Aorta (tissue), 5 donors: ENCODE results near the gene SCIMP. TPM values are rescaled to one million over a fixed set of nuclear protein-coding genes. Genes with fewer than 3 reads are reported as not detected.

Experiments
- ATAC-seq: fragments of 200-7000 bp; cut with Tn5 transposase; one replicate; pipeline ENCODE4 v1.9.1; 2022; ENCODE audit warnings: moderate library complexity; ENCODE audit not compliant: low FRiP score
- DNase-seq, 2 donors: peaks; one replicate each; pipeline ENCODE4 v3.0.0-alpha.2; 2020
- H3K27ac ChIP-seq, 2 donors: one replicate each; pipeline ENCODE4 v1.5.1; 2013; ENCODE audit warnings: low read length in 2 of 2, mild to moderate bottlenecking in 2 of 2, moderate library complexity in 2 of 2, control low read depth in 1 of 2, inconsistent platforms in 1 of 2, low read depth in 1 of 2
- H3K27me3 ChIP-seq, 2 donors: one replicate each; pipeline ENCODE4 v1.6.1; 2013; ENCODE audit warnings: control low read depth in 1 of 2, low read length in 1 of 2, mild to moderate bottlenecking in 1 of 2, moderate library complexity in 1 of 2; ENCODE audit not compliant: insufficient read depth in 2 of 2, control insufficient read depth in 1 of 2
- H3K36me3 ChIP-seq, 2 donors: one replicate each; pipeline ENCODE4 v1.6.1; 2013; ENCODE audit warnings: control low read depth in 1 of 2, low read length in 1 of 2, mild to moderate bottlenecking in 1 of 2; ENCODE audit not compliant: insufficient read depth in 2 of 2, control insufficient read depth in 1 of 2
- H3K4me1 ChIP-seq, 2 donors: one replicate each; pipeline ENCODE4 v1.6.1; 2013; ENCODE audit warnings: low read length in 2 of 2, control low read depth in 1 of 2, mild to moderate bottlenecking in 1 of 2, moderate library complexity in 1 of 2; ENCODE audit not compliant: insufficient read depth in 2 of 2, control insufficient read depth in 1 of 2
- H3K4me3 ChIP-seq, 2 donors: one replicate each; pipeline ENCODE4 v1.5.1; 2013; ENCODE audit warnings: low read length in 2 of 2, control low read depth in 1 of 2, mild to moderate bottlenecking in 1 of 2
- H3K9me3 ChIP-seq: one replicate; pipeline ENCODE4 v1.6.1; 2013; ENCODE audit warnings: mild to moderate bottlenecking, low read length; ENCODE audit not compliant: control insufficient read depth
- WGBS, 2 donors: extraction: QIAGEN DNeasy Blood & Tissue Kit; methylation state at CpG; one replicate each; pipeline ENCODE4 v1.1.7; 2013; 5-methylcytosine and 5-hydroxymethylcytosine counted together
- intact Hi-C, 2 donors: fragments of 100-400 bp; cut with DNase I; formaldehyde crosslinking; loops; one replicate each; pipeline versions ENCODE4 v1.14.2 to v1.15.0; 2022
- long read RNA-seq, 2 donors: library from polyadenylated mRNA; unstranded; transcript quantifications; one replicate each; pipeline ENCODE4 v2.0.0, GENCODE V29; 2020 to 2021
- polyA plus RNA-seq, 2 donors: library from polyadenylated mRNA; stranded (reverse); fragments of 200-250 nt; gene quantifications; one replicate each; pipeline ENCODE4 v1.2.3, GENCODE V29; 2013
- total RNA-seq, 2 donors: library from RNA; stranded (reverse); fragmentation: NEBNext Ultra II Directional; extraction: Animal tissue kit (Norgen Biotek cat#: 25700); gene quantifications; one replicate each; pipeline ENCODE4 v1.2.1, GENCODE V29; 2021
- donor health status: healthy with polysubstance abuse.
- donor health status: Bipolar disorder and iron deficiency.
- donor health status: DM: no; HTN: no; CAD: no.
- donor health status: DM: no; HTN: no; CAD: no.
- donor health status: DM: yes; HTN: yes; CAD: no.

Gene SCIMP
- total RNA-seq, result 1 to 10 TPM; 5.8 to 6.1 TPM
- 1 to 10 TPM in 1 of 2 donors, under 1 TPM in 1; 0.84 to 8.0 TPM for polyA plus RNA-seq
- long read RNA-seq, donor 1, partial matches to known transcripts, result 2 of 3 reads
- long read RNA-seq, donor 1, other reads (novel, unspliced or antisense), result 1 of 3 reads
- long read RNA-seq, donor 2, partial matches to known transcripts, result 0 of 4 reads
- long read RNA-seq, donor 2, other reads (novel, unspliced or antisense), result 4 of 4 reads

- Histone ChIP-seq H3K27ac (no peak within 1 kb of the TSS), H3K4me3 (no peak within 1 kb of the TSS), H3K4me1 (no peaks in the 10 kb centered on the region), H3K27me3 (no peaks in the 10 kb centered on the region), H3K9me3 (no peaks in the 10 kb centered on the region), H3K36me3 (no peaks in the 10 kb centered on the region)
- ATAC-seq (peak; percentile 27), DNase-seq (peak; percentile 68 to 85)
- 92 to 93% methylated on average over 19 of the region's 19 CpGs for WGBS, 2 donors
- intact Hi-C loops, result loop anchor here in 1 of 2 donors (10.0 kb wide), 1 partner anchor 80 kb away; no protein-coding TSS in a partner anchor
These were observed at the start of gene SCIMP for GRCh38 chr17:5234645-5235576. SCIMP (minus strand) TSS chr17:5234860; CDS start chr17:5234755, 105 bp downstream.

GRCh38 chr17:5283571-5284315 lies 49.1 kb upstream of the SCIMP start:
- H3K4me1 ChIP-seq, result peaks cover 2 to 6% of the 10 kb centered on the region in 2 donors
- intact Hi-C loops, result loop anchor here in 1 of 2 donors (2.0 kb wide), 1 partner anchor 15 kb away; no protein-coding TSS in a partner anchor

GRCh38 chr17:5282642-5283217 lies 48.1 kb upstream of the SCIMP start:
- WGBS, 2 donors, result 1 to 2% methylated on average over 28 to 34 of the region's 34 CpGs
- Histone ChIP-seq H3K27me3 (no peaks in the 10 kb centered on the region), H3K4me3 (peak overlapping the region; percentile 89 to 100), H3K4me1 (peaks cover 2 to 6% of the 10 kb centered on the region in 2 donors), H3K36me3 (no peaks in the 10 kb centered on the region), H3K9me3 (no peaks in the 10 kb centered on the region), H3K27ac (no peak overlapping the region)
- intact Hi-C loops, result loop anchor here in 1 of 2 donors (2.0 kb wide), 1 partner anchor 16 kb away; no protein-coding TSS in a partner anchor
- DNase-seq (peak; percentile 57 to 78), ATAC-seq (no peak)

More at GRCh38 chr17:5283571-5284315, 49.1 kb upstream of the SCIMP start:
- Histone ChIP-seq H3K4me3 (no peak overlapping the region), H3K27ac (no peak overlapping the region), H3K27me3 (no peaks in the 10 kb centered on the region), H3K36me3 (no peaks in the 10 kb centered on the region), H3K9me3 (no peaks in the 10 kb centered on the region)
- DNase-seq (no peak), ATAC-seq (no peak)
- 20 to 26% methylated on average over 5 of the region's 5 CpGs for WGBS, 2 donors

- peak within 1 kb of the TSS; percentile 89 to 100 for H3K4me3 ChIP-seq
- WGBS, 2 donors, result 1% methylated on average over 77 to 98 of the region's 98 CpGs
- no peaks in the 10 kb centered on the region for H3K36me3 ChIP-seq
- H3K27ac ChIP-seq, result peak within 1 kb of the TSS in 1 of 2 donors; percentile 69
- no peaks in the 10 kb centered on the region for H3K27me3 ChIP-seq
- H3K9me3 ChIP-seq, result no peaks in the 10 kb centered on the region
- ATAC-seq (peak; percentile 97), DNase-seq (peak; percentile 95 to 98)
- peaks cover 2 to 6% of the 10 kb centered on the region in 2 donors for H3K4me1 ChIP-seq
- intact Hi-C loops, result loop anchor here in 1 of 2 donors (2.0 kb wide), 1 partner anchor 17 kb away; no protein-coding TSS in a partner anchor
These were observed 47.4 kb upstream of the SCIMP start, which contains the start of gene RABEP1 for GRCh38 chr17:5281814-5282641. RABEP1 (plus strand) TSS chr17:5282284; CDS start chr17:5282487, 203 bp downstream.

GRCh38 chr17:5272322-5272721 lies 37.7 kb upstream of the SCIMP start:
- no peaks in the 10 kb centered on the region for H3K4me1 ChIP-seq
- H3K4me3 ChIP-seq, result no peak overlapping the region
- no peak overlapping the region for H3K27ac ChIP-seq
- intact Hi-C loops, result no loop called here
- H3K9me3 ChIP-seq, result no peaks in the 10 kb centered on the region
- DNase-seq, result no peak
- ATAC-seq, result no peak
- H3K36me3 ChIP-seq, result no peaks in the 10 kb centered on the region
- WGBS, 2 donors, result 79 to 82% methylated on average over 6 of the region's 6 CpGs
- no peaks in the 10 kb centered on the region for H3K27me3 ChIP-seq

- Histone ChIP-seq H3K27me3 (no peaks in the 10 kb centered on the region), H3K4me1 (no peaks in the 10 kb centered on the region), H3K36me3 (no peaks in the 10 kb centered on the region), H3K27ac (no peak overlapping the region), H3K9me3 (no peaks in the 10 kb centered on the region), H3K4me3 (no peak overlapping the region)
- WGBS, 2 donors, result 67% methylated on average over 4 of the region's 4 CpGs
- intact Hi-C loops, result no loop called here
- ATAC-seq (no peak), DNase-seq (no peak)
These were observed 34.7 kb upstream of the SCIMP start for GRCh38 chr17:5269241-5269960.

GRCh38 chr17:5264893-5265292 lies 30.2 kb upstream of the SCIMP start:
- Histone ChIP-seq H3K27ac (no peak overlapping the region), H3K4me1 (no peaks in the 10 kb centered on the region), H3K4me3 (no peak overlapping the region), H3K36me3 (no peaks in the 10 kb centered on the region), H3K27me3 (no peaks in the 10 kb centered on the region), H3K9me3 (no peaks in the 10 kb centered on the region)
- ATAC-seq (no peak), DNase-seq (no peak)
- intact Hi-C loops, result no loop called here
- WGBS, 2 donors, result 77 to 81% methylated on average over 3 of the region's 3 CpGs
